Stomach (tissue), 4 donors: ENCODE results near the gene NCAPH2.

Experiments
- CTCF ChIP-seq, 7 experiments: fragments of 450-650 bp in 4 of 7; fragments of 200-600 bp in 3 of 7; sonication (generic) in 3 of 7; IDR thresholded peaks; one replicate each; pipeline ENCODE4 v1.5.1; 2016 to 2019; ENCODE audit warnings: antibody characterized with exemption in 7 of 7, control low read depth in 2 of 7, mild to moderate bottlenecking in 1 of 7
- EP300 ChIP-seq: sonication (generic); formaldehyde crosslinking; IDR thresholded peaks from one replicate; pipeline ENCODE4 v1.6.1; 2017; ENCODE audit warnings: antibody characterized with exemption
- POLR2A ChIP-seq, 4 donors: fragments of 450-650 bp; IDR thresholded peaks; one replicate each; pipeline ENCODE4 v1.6.1; 2016; ENCODE audit warnings: antibody characterized with exemption in 4 of 4, control low read depth in 2 of 4, mild to moderate bottlenecking in 1 of 4, moderate library complexity in 1 of 4
- POLR2AphosphoS5 ChIP-seq, 3 donors: sonication (generic); formaldehyde crosslinking; IDR thresholded peaks; one replicate each; pipeline ENCODE4 v1.6.1; 2016; ENCODE audit warnings: antibody characterized with exemption in 3 of 3

- TF ChIP-seq CTCF (IDR thresholded peaks at IDR 0.05) = no peak
- TF ChIP-seq POLR2AphosphoS5 (IDR thresholded peaks at IDR 0.05) = no peak
- TF ChIP-seq POLR2A (IDR thresholded peaks at IDR 0.05) = no peak
- no peak for TF ChIP-seq EP300
These were observed 5.9 kb upstream of the NCAPH2 start for GRCh38 chr22:50502096-50502495.
